ENCODE data around the gene DISC1. TPM values are rescaled to one million over a fixed set of nuclear protein-coding genes. Genes with fewer than 3 reads are reported as not detected.

The DISC1 gene
- total RNA-seq, 1 experiment from 2014 or later = 1.8 TPM

DNA sequence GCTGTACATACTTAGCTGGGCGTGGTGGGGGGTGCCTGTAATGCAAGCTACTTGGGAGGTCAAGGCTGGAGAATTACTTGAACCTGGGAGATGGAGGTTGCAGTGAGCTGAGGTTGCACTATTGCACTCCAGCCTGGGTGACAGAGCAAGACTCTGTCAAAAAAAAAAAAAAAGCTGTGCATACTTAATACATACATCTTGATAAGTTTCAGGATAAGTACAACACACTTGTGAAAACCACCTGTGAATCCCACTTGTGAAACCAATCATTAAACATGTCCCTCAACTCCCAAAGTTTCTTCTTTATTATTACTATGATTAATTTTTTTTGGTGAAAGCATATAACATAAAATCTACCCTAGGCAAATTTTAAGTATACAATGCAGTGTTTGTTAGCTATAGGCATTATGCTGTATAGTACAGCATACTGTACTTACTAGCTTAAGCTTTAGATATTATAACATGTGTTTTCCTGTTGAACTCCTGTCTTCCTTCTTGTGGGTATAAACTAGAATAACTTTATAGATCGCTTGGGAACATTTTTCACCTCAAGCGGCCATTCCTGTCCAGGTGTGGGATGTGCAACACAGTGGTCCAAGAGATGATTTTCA is 41.4 kb downstream of the DISC1 start:
- RAD21 ChIA-PET (ENCODE audit: low non-redundant PET in 1 of 2, low total read pairs in 2 of 2, uncharacterized antibody in 2 of 2, unreplicated experiment in 2 of 2) = no interaction called here
- ATAC-seq (no peak), DNase-seq (ENCODE audit: low read depth, low spot score) (no peak)
- Histone ChIP-seq H2AFZ (ENCODE audit: low read depth, low read length, poor library complexity, severe bottlenecking) (no peak overlapping the region), H3K27me3 (ENCODE audit: insufficient read depth, low read length) (no peaks in the 10 kb centered on the region), H3K27ac (ENCODE audit: low read depth, low read length) (no peak overlapping the region), H3K9me3 (ENCODE audit: control insufficient read depth in 1 of 2, insufficient read depth in 1 of 2, low read depth in 1 of 2, low read length in 2 of 2) (no peaks in the 10 kb centered on the region), H3K79me2 (ENCODE audit: insufficient read depth, low read length) (no peaks in the 10 kb centered on the region), H3K9me2 (ENCODE audit: insufficient read depth) (no peaks in the 10 kb centered on the region), H3K9ac (ENCODE audit: low read length) (no peak overlapping the region), H3K4me3 (replicated peaks in 1 of 2; ENCODE audit: low read depth in 1 of 2, low read length in 2 of 2) (no peak overlapping the region), H3K4me1 (ENCODE audit: control insufficient read depth in 1 of 2, insufficient read depth in 2 of 2, low read length in 2 of 2) (no peaks in the 10 kb centered on the region), H3K36me3 (ENCODE audit: control insufficient read depth in 1 of 2, insufficient read depth in 2 of 2, low read length in 2 of 2) (no peaks in the 10 kb centered on the region), H3K4me2 (ENCODE audit: low read length) (no peak overlapping the region), H4K20me1 (ENCODE audit: insufficient read depth) (no peaks in the 10 kb centered on the region)
- POLR2A ChIA-PET = no interaction called here
- BruUV-seq (replicated peaks) = no TSS peak
- TF ChIP-seq ELF1 (IDR thresholded peaks at IDR 0.05; ENCODE audit: borderline replicate concordance, low read depth) = no peak
- no peak for TF ChIP-seq SRF (IDR thresholded peaks at IDR 0.05; ENCODE audit: low read depth)
- no peak for TF ChIP-seq ZNF274 (IDR thresholded peaks at IDR 0.05; ENCODE audit: low read depth, low read length)
- TF ChIP-seq SIN3A (IDR thresholded peaks at IDR 0.05; ENCODE audit: low read depth) = no peak
- TF ChIP-seq, protein P1, sequence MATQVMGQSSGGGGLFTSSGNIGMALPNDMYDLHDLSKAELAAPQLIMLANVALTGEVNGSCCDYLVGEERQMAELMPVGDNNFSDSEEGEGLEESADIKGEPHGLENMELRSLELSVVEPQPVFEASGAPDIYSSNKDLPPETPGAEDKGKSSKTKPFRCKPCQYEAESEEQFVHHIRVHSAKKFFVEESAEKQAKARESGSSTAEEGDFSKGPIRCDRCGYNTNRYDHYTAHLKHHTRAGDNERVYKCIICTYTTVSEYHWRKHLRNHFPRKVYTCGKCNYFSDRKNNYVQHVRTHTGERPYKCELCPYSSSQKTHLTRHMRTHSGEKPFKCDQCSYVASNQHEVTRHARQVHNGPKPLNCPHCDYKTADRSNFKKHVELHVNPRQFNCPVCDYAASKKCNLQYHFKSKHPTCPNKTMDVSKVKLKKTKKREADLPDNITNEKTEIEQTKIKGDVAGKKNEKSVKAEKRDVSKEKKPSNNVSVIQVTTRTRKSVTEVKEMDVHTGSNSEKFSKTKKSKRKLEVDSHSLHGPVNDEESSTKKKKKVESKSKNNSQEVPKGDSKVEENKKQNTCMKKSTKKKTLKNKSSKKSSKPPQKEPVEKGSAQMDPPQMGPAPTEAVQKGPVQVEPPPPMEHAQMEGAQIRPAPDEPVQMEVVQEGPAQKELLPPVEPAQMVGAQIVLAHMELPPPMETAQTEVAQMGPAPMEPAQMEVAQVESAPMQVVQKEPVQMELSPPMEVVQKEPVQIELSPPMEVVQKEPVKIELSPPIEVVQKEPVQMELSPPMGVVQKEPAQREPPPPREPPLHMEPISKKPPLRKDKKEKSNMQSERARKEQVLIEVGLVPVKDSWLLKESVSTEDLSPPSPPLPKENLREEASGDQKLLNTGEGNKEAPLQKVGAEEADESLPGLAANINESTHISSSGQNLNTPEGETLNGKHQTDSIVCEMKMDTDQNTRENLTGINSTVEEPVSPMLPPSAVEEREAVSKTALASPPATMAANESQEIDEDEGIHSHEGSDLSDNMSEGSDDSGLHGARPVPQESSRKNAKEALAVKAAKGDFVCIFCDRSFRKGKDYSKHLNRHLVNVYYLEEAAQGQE (IDR thresholded peaks at IDR 0.05; ENCODE audit: low read depth) = no peak
- no peak for TF ChIP-seq CBX3 (IDR thresholded peaks at IDR 0.05; ENCODE audit: low read depth)
- no peak for TF ChIP-seq POLR2A (IDR thresholded peaks at IDR 0.05; ENCODE audit: borderline replicate concordance, extremely low read depth, insufficient read depth, insufficient read length)
- TF ChIP-seq FOSL1 (IDR thresholded peaks at IDR 0.05; ENCODE audit: low read depth) = no peak
- TF ChIP-seq, protein P2, sequence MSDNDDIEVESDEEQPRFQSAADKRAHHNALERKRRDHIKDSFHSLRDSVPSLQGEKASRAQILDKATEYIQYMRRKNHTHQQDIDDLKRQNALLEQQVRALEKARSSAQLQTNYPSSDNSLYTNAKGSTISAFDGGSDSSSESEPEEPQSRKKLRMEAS (IDR thresholded peaks at IDR 0.05) = no peak
- TF ChIP-seq ZFX (IDR thresholded peaks at IDR 0.05) = no peak
- TF ChIP-seq, protein P3, sequence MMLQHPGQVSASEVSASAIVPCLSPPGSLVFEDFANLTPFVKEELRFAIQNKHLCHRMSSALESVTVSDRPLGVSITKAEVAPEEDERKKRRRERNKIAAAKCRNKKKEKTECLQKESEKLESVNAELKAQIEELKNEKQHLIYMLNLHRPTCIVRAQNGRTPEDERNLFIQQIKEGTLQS (IDR thresholded peaks at IDR 0.05) = no peak
- TF ChIP-seq, protein P4, sequence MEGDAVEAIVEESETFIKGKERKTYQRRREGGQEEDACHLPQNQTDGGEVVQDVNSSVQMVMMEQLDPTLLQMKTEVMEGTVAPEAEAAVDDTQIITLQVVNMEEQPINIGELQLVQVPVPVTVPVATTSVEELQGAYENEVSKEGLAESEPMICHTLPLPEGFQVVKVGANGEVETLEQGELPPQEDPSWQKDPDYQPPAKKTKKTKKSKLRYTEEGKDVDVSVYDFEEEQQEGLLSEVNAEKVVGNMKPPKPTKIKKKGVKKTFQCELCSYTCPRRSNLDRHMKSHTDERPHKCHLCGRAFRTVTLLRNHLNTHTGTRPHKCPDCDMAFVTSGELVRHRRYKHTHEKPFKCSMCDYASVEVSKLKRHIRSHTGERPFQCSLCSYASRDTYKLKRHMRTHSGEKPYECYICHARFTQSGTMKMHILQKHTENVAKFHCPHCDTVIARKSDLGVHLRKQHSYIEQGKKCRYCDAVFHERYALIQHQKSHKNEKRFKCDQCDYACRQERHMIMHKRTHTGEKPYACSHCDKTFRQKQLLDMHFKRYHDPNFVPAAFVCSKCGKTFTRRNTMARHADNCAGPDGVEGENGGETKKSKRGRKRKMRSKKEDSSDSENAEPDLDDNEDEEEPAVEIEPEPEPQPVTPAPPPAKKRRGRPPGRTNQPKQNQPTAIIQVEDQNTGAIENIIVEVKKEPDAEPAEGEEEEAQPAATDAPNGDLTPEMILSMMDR (IDR thresholded peaks at IDR 0.05 in 2 of 3, conservative IDR thresholded peaks at IDR 0.05 in 1 of 3; ENCODE audit: borderline replicate concordance in 1 of 3, insufficient read depth in 1 of 3, low read depth in 2 of 3, low read length in 2 of 3) = no peak
- intact Hi-C loops (cut with micrococcal nuclease) = no loop called here
- CTCF ChIA-PET = no interaction called here
